G401.6 (cell line): ENCODE measurements around the gene ELL.
"Not testable (repeated sequence)": the region's sequence is repeated elsewhere in the genome, so short reads cannot be mapped to it uniquely, and the experiment has no call there.

Experiments
- FAIRE-seq: peaks from 2 replicates; lab custom pipeline; 2012; peaks lifted over from hg19 to GRCh38; lab: Jason Lieb, UNC

Gene ELL

DNA sequence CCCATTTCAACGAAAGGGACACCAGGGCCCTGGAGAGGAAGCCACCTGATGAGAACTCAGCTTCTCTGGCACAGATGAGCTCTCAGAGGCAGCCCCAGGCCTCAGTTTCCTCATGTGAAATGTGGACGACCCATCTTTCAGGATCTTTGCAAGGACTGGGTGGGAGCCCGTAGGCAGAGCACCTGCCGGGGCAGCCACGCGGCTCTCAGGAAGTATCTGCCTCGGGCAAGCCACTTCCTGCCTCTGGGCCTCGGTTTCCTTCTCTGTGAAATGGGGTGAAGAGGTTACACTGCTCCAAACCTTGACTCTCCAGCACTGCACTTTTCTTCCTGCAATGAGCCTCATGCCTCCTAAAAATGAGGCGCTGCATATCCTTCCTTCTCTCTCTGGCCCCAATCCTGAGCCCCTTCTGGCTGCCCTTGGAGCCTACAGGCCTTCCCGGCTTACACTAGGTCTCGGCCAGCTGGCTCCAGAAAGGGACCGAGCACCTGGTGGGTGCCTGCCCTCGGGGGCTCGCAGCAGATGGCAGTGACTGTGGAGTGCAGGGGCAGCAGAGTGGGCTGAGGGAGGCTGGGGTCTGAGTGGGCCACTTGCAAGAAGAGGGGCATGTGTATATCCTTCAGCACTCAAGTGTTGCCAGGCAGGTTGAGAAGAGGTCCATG, 99.2 kb downstream of the ELL start:
- FAIRE-seq: no peak

DNA sequence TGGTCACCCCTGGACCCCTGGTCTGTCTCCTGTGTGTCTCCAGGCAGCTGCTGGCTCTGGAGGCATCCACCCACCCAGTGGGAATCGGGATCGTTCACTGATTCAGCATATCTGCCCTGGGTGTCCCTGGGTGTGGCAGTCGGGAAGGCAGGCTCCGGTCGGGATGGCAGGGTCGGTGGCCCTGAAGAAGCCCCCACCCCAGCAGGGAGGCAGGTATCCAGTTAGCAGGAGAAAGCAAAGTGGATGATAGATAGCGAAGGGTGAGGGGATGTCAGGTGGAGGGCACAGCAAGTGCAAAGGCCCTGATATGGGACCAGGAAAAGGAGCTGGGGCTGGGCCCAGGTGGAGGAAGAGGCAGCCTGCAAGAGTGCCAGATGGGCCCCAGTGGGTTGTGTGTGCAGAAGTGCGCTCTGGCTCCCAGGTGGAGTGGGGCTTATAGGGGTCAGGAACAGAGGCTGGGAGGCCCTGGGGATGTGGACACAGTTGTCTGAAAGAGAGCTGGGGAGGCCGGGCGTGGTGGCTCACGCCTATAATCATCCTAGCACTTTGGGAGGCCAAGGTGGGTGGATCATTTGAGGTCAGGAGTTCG, 100.4 kb downstream of the ELL start:
- FAIRE-seq: no peak

DNA sequence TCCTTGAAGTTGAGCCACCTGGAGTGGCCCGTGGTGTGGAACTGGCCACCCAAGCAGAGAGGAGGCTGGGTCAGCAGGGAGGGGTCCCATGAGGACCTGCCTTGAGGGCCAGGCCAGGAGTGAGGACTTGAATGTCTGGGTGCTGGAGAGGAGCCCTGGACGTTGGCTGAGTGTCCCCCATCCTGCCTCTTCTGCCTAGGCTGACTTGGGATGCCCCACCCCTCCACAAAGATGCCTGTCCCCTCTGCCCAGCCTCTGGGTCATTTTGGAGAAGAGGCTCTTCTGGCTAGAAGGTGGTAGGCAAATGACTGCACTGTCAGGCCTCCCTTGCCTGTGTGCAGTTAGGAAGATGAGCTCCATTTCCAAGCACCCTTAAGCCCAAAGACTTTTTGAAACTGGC, 100.9 kb downstream of the ELL start:
- no peak for FAIRE-seq

DNA sequence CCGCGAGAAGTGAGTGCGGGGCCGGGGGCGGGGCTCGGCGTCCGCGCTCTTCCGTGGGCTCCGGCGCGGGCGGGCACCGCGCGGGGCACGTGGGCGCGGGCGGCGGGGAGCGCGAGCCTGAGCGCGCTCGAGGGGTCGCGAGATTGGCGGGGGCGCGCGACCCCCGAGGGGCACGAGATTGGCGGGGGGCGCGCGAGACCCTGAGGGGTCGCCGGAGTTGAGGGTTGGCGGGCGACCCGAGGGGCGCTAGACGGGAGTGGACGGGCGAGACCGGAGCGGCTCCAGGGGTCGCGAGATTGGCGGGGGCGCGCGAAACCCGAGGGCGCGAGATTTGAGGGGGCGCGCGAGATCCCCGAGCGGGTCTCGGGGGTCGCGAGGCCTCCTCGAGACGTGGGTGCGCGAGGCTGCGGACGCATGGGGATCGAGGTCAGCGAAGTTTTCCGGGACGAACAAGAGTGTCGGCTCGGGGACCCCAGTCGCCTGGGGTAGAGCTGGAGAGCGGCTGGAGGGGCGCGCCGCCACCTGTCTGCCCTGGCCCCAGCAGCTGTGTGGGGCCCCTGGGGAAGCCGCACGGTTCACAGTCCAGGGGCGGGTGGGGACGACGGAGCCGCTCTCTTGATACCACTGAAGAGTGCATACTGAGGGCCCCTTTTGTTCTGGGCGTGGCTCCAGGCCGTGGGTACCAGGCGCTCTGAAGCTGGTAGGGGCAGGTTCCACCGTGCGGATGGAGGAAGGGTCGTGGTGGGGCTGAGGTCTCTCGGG, 102.0 kb downstream of the ELL start:
- FAIRE-seq: no peak

DNA sequence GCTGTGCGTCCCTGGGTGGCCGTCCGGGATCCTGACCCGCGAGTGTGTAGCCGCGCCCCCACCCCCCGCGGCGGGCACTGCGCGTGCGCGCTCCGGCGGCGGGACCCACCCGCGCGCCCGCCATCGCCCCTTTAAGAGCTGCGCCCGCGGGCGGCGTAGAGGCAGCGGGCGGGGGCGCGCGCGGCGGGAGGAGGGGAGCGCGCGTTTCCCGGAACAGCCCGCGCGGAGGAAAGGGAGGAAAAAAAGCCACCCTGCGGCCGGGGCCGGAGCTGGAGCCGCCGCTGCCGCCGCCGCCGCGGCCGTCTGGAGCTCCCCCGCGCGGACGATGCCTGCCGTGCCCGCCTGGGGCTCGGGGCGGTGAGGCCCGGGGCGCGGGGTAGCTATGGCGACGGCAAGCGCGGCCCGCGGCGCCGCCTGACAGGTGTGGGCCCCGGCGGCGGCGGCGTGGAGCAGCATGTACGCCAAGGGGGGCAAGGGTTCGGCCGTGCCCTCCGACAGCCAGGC, 102.6 kb downstream of the ELL start, which contains the start of gene SSBP4:
Gene SSBP4, plus strand, starts transcription at position 204 of the 504 bp plus-strand sequence. Its CDS starts 251 bp downstream, at position 455.
- FAIRE-seq: no peak

DNA sequence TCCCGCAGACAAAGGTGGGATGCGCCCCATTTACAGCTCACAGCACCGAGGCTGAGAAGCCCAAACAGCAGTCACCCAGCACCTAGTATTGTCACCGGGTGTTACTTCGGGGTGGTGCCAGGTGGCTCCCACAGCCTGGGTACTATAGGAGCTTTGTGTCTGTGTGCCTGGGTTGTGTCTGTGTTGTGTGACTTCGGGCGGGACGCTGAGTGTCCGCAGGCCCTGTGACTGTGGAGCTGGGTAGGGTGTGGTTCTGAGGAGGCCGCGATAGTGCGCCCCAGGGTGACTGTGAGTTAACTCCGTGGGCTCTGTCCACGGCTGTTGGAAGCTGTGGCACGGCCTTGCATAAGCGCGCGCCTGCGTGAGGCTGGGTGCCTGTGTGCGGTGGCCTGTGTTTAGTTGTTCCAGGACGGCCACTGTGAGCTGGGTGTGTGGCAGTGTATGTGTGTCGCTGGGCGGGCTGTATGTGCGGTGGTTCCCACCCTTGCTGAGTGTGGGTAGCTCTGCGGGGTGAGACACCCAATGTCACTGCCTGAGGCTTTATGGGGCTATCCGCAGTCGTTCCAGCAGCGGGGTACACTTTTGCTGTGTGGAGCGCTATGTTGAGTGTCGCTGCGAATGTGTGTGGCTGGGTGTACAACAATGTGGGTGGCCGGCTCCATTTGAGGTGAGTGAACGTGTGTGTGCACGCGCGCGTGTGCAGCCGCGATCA, 103.2 kb downstream of the ELL start:
- FAIRE-seq: no peak

DNA sequence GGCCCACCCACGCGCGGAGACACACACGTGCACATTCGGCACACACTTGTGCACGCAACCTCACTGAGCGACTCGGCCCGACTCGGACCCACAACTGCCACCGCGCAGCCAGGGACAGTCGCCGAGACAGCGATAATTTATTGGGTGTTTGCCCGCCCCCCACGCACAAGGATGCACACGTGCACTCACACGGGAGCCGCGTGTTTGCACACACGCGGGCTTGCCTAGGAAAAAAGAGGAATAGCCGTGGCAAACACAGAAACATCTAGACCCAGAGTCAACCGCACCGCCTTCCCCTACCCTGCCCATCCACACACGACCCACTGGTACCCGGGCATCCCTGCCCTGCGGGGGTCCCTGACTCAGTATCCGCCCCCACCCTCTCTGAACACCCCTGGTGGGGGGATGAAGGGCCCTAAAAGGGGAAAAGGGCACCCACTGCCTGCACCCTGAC, 103.8 kb downstream of the ELL start:
- FAIRE-seq: no peak

DNA sequence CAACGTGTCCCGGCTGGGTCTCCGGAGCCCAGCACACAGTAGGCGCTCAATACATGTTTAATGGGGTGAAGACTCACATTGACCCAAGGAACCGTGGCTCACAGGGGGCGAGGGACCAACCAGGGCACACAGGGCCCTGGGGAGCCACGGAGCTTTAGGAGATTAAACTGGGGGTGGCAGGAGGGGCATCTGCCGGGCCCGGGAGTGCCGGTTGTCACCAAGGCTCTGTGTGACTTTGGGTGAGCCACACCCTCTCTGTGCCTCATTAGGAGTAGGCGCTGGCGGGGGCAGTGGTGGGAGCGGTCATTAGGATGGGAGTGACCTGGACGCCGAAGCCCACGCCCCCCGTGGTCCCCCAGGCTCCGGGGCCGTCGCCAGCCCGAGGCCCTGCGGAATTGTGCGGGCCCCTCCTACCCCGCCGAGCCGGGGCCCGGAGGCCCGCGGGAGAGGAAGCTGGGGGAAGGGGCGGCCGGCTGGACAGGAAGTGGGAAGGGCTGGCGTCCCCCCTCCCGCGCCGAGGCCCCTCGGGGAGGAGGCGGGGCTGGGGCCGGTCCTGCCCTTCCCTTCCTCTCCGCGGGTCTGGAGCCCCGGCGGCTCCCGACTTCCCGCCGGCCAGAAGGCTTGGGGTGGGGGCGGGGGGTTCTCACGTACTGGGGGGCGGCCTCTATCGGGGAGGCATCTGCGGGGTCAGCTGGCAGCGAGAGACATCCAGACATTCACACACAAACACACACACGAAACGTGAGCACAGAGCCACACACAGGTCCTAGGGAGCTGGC, 104.4 kb downstream of the ELL start:
- FAIRE-seq: peak; percentile 94

DNA sequence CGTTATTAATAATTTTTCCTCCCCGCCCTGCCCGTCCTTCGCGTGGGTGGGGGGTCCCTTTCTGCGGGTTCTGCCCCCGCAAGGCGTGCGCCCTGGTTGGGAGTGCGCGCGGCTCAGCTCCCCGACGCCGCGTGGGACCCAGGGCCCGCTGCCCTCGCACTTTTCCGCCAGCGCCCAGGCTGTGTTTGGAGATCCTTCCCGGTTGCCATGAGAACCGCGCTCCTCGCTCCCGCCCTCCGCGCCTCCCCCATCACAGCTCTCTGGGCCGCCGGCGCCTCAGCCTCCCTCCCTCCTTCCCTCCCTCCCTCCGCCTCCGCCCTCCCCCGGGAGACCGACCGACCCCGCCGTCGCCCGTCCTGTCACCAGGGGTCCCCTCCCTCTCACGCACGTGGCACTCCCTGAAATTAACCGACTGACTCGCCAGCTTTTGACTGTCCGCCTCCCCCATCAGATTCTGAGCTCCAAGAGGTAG, 105.1 kb downstream of the ELL start:
- no peak for FAIRE-seq

DNA sequence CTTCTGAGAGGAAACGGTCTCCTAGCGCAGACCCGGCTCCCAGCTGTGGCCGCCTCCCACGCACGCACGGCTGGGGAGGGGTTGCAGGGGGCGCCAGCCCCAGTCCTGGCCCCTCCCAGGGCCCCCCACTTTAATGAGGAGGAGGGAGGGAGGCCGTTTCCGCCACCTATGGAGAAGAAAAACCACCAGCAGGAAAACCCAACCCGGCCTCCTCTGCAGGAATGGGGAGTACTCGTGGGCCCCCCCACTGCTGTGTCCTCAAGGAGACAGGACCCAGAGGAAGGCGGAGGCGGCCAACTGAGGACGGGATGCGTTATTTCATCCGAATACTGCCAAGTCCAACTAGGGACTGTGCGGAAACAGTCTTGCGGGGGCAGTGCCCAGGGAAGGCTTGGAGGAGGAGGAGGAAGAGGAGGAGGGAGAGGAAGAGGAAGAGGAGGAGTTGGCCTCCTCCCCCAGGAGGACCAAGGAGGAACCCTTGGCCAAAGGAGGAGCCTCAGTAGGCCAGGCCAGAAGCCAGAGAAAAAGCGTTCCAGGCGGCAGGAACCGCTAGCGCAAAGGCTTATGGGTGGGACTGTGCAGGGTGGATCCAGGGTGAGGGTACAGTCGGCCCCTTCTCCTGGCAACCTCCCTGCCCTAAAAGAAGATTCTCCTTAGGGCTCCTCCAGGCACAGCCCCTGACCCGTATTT, 106.5 kb downstream of the ELL start:
- FAIRE-seq: peak; percentile 90

DNA sequence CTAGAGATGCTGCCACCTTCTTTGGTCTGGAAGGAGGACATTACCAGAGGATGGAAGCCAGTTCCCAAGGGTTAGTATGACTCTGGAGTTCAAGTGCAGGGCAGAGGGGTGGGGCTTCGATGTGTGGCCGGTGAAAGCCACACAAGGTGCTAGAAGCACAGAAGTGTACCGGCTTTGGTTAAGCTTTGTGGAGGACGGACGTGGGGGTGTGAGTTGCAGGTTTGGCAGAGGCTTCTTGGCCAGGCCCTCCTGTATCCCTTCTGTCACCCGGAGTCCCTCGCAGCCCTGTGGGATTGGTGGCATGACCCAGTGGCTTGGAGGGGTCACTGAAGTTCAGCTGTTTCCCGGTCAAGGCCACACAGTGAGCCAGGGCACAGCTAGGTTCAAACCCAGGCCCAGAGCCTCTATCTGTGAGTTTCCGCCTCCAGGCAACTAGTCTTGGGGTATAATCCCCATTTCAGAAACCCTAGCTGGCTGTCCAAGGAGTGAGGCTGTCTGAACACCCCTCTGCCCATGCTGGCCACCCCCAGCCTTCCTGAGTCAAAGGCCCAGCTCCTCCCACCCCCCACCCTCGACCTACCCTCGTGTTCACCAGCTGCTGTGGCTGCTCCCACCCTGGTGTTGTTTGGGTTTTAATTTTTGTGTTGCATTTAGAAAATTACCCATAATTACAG, 107.2 kb downstream of the ELL start:
- peak; percentile 8 for FAIRE-seq

DNA sequence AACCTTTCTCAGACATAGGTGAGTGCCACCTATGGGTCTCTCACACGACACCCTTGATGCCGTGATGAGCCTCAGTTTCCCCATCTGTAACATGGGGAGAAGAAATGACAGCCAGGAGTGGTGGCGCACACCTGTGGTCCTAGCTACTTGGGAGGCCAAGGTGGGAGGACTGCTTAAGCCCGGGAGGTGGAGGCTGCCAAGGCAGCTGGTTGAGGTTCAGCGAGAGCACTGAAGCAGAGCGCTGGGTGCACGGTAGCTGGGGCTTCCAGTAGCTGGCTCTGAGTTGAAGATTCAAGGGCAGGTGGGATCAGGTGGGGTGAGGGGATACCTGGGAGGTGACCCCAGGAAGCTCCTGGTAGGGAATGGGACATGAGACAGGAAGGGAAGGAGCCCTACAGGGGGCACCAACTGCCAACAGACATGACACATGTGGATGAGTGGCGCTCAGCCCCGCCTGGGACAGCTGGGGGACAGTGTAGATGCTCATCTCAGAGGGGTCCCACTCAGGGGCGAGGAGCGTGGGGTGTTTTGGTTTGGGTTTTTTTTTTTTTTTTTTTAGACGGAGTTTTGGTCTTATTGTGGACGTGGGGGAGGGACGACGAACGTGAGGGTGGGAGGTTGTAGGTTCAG, 109.1 kb downstream of the ELL start:
- no peak for FAIRE-seq

DNA sequence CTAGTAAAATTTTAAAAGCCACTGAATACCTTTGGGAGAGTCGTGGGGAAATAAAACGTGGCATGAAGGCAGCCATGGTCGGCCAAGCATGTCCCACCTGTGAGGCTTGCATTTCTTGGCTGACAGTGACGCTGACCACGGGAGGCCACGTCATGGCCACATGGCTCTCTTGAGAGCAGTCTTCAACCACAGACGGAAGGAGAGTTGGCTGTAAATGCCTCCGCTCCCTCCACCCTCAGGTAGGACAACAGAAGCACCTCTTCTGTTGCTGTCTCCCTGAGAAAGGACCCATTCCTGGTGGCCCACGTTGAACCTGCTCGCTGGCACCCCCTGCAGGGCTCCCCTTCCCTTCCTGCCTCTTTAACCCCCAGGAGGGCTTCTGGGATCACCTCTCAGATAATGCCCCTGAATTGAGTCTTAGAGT, 113.8 kb downstream of the ELL start:
- FAIRE-seq: no peak

DNA sequence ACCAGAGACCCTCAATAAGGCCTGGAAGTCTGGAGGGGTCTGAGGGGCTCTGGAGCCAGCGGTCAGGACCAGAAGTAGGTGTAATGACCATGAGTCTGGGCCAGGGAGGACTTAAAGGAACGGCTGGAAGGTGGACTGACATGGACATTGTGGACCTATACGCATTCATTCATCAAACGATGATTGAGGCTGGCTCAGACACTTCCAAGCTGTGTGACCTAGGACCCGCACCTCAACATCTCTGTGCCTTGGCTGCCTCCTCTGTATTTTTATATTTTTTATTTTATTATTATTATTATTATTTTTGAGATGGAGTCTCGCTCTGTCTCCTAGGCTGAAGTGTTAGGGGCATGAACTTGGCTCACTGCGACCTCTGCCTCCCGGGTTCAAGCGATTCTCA, 115.1 kb downstream of the ELL start:
- no peak for FAIRE-seq

DNA sequence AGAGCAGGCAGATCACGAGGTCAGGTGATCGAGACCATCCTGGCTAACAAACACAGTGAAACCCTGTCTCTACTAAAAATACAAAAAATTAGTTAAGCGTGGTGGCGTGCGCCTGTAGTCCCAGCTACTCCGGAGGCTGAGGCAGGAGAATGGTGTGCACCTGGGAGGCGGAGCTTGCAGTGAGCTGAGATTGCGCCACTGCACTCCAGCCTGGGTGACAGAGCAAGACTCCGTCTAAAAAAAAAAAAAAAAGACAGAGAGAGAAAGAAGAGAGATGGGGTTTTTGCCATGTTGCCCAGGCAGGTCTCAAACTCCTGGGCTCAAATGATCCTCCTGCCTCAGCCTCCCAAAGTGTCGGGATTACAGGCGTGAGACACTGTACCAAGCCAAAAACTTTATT, 116.1 kb downstream of the ELL start:
- not testable (repeated sequence) for FAIRE-seq

DNA sequence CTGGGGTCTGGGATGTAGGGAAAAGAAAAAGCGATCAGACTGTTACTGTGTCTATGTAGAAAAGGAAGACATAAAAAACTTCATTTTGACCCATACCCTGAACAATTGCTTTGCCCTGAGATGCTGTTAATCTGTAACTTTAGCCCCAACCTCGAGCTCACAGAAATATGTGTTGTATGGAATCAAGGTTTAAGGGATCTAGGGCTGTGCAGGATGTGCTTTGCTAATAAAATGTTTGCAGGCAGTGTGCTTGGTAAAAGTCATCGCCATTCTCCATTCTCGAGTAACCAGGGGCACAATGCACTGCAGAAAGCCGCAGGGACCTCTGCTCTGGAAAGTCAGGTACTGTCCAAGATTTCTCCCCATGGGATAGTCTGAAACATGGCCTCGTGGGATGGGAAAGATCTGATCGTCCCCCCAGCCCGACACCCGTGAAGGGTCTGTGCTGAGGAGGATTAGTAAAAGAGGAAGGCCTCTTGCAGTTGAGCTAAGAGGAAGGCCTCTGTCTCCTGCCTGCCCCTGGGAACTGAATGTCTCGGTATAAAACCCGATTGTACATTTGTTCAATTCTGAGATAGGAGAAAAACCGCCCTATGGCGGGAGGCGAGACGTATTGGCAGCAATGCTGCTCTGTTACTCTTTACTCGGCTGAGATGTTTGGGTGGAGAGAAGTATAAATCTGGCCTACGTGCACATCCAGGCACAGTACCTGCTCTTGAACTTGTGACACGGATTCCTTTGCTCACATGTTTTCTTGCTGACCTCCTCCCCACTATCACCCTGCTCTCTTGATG, 119.2 kb downstream of the ELL start:
- FAIRE-seq: not testable (repeated sequence)

DNA sequence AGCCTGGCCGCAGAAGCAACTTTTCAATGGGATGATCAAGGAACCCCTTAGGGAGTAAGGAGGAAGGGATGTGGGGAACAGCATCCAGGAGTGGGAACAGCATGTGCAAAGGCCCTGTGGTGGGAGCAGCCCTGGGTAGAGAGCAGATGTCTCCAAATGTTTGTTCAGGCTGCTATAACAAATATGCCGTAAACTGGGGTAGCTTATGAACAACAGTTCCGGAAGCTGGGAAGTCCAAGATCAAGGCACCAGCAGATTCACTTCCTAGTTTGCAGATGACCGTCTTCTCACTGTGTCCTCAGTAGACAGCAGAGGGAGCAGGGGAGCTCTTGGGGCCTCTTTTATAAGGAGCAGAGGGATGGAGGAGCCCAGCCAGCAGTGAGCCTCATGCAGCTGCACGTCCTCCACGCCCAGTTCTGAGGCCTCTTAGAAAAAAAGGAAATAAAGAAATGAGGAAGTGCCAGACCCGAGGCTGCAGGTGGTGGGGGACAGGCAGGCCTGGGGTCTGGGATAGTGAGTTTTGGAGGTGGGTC, 120.2 kb downstream of the ELL start:
- peak; percentile 78 for FAIRE-seq

DNA sequence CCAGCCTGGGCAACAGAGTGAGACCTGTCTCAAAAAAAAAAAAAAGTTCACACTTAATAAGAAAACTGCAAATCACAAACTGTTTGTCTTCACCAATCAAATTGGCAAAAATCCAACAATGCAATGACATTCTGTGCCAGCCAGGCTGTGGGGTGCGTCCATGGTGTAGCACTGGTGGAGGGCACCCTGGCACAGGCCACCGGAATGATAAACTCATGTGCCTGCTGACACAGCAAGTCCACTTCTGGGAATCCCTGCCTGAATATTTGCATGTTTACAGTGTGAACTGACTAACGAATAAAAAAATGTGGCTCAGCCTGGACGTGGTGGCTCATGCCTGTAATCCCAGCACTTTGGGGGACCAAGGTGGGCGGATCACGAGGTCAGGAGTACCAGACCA, 122.9 kb downstream of the ELL start:
- FAIRE-seq: no peak
